Inflammatory macrophage treated with lipopolysaccharide for 4 hours (primary cell): ENCODE results near the gene RIOX2.

Experiments
- DNase-seq: peaks from one replicate; pipeline ENCODE4 v3.0.0-alpha.2; 2020

The RIOX2 gene

DNA sequence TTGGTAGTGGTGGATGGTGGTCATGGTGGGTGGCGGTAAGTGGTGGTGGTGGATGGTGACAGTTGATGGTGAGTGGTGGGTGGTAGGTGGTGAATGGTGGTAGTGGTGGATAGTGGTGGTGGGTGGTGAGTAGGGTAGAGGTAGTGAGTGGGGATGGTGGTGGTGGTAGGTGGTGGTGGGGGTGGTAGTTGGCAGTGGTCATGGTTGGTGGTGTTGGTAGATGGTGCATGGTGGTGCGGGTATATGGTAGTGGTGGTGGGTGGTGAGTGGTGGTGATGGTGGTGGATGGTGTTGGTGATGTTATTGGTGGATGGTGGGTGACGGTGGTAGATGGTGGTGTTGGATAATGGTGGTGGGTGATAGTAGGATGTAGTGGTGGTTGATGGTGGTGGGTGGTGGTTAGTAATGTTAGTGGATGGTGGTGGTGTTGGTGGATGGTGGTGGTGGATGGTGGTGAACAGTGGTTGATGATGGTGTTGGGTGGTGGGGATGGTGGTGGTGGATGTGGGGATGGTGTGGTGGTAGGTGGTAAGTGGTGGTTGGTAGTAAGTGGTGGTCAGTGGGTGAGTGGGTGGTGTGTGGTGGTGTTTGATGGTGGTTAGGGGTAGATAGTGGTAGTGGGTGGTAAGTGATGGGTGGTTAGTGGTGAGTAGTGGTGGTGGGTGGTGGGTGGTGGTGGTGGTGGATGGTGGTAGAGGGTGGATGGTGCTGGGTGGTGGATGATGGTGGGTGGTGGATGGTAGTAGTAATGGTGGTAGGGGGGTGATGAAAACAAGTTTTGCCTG, 16.7 kb upstream of the RIOX2 start:
- DNase-seq: no peak

DNA sequence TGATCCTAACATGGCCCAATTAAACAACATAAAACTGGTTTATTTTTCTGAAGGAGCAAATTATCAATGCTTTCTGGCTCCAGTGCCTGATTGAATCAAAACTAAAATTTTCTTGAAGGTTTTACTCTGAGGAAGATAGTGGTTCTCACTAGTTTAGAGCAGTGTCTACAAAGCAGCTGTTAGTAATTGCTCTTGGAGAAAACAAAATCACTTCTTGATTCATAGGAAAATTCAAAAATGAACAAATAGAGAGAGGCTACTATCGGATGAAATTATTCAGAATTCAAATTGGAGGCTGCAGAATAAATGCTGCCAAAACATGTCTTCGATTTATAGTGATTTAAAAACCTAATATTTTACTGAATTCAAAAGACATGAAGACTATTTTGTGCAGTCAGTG, 15.1 kb upstream of the RIOX2 start:
- DNase-seq: no peak

DNA sequence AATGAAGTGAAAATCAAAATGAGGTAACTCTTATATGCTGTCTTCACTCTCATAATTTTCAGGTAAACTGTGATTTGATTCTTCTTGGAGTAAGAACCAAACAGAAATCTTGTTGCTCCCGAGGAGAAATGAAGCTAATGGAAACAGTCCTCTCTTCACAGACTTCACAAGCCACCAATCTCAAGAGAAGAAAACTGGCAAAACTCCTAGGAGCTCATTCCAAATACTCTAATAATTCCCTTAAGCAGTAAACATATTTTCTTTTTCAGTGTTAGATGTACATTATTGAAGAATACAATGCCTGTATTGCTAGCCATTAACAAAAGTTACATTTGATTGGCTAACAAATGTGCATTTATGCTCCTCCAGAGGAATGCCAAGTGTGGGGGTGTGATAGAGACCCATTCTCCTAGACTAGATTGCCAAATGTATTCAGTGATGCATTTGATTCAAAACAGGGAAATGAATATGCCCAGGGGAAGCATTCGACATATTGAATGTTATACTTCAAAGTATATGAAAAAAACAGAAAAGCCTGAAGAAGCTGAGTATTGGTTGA, 11.8 kb upstream of the RIOX2 start:
- DNase-seq: no peak

DNA sequence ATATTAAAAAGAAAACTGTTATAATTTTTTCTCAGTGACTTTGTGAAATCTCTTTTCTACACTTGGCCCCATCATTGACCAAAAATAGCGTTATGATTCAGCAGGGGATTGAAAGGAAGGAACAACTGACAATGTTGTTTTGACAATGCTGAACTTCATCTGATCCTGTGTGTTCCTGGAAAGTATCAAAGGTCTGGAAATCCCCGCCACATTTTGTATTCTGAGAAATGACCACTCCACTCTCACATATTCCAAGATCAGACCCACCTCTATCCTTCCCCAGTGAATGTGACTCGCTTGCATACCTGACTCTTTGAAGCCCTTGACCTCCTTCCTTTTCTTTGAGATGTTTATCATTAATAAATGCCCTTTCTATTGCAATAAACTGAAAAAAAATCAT, 9.7 kb upstream of the RIOX2 start:
- DNase-seq: peak; percentile 10

DNA sequence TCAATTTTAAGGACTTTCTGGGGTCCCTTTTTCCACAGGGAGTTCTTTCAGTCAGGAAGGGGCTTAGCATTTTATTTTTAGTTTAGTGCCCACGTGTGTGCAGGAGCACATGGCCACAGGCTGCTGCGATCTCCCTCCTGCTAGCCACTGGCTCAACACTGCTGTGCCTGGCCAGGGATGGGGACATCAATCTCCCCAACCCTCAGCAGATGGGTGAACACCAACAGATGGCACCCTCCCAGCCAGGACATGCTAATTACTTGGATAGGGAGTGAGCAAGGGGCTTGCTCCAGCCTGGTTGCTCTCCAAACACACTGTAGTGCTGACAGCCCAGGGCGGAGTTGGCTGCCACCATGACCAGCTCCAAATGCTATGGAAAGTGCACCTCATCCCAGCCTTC, 7.4 kb upstream of the RIOX2 start:
- DNase-seq: no peak

DNA sequence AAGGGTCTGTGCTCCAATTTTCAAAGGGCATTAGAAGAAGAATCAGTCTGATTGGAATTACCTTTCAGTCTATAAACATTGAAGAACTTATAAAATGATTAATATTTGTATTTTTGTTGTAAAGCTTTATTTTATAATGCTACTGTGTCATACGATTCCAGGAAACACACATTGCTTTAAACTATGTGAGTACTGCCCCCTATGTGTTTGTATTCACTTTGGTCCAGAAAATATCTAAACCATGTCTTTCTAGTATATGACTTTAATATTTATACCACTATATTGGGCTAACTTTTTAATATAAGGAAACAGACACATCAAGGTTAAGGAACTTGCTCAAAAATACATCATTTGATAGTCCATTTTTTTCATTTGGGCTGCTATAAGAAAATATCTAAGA, 3.2 kb upstream of the RIOX2 start:
- no peak for DNase-seq

DNA sequence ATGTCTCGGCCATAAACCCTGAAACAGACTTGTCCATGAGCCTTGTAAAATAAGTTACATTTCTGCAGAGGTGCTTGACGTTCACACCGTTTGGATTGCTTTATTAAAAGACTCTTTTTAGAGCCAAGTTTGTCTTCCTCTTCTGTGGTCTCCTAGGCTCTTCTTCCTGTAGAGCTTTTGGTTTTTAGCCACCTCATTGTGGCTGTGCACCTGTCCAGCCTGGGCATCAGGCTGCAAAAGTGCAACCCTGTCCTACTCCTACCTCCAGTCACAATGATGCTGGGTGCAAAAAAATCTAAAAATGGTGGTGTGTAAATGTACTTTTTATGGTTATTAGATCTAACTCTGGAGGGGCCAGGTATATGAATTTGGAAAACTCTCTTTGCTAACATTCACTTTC, 2.8 kb upstream of the RIOX2 start:
- no peak for DNase-seq

DNA sequence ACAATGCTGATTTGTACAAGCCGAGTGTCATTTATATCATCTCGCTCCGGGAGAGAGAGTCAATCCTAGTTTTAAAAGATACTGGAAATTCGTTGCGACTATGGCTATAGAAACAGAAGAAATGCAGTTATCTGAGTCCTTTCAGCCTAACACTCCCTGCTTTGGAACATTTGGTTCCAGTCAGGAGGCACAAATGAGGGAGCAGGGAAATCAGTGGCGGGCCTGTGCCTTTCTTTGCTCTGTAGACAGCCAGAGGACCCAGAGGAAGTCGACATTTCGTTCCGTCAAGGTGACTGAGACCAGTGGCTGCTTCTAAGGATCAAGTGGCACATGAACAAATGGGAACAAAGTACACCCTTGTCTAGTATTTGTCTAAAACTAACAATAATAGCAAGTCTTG, 745 bp upstream of the RIOX2 start:
- DNase-seq: no peak

DNA sequence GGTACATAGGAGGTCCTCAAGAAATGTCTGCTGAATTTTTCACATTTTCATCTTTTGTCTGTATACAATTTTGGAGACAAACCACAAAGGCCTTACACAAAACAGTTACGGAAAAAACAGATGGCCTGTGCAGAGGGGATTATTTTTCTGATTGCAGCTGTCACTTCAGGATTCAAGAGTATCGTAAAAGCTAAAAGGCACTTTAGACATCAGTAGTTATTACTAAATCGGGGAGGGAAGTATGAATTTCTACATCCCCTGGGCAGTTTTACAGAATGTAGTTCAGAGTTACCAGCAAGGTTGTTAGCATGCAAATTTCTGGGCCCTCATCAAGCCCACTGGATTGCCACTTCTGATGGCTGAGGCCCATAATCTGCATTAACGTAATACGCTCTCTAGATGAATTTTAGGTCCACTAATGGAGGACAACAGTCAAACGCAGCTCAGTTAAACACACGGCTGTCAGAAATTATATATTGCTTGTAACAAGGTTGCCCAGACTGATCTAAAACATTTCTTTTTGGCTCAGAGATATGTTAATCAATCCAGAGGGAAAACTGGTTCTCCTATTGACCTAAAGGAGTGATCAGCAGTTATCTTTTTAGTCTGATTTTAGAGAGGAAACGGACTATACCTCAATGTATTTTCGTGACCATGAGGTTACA, 1.1 kb downstream of the RIOX2 start:
- no peak for DNase-seq

DNA sequence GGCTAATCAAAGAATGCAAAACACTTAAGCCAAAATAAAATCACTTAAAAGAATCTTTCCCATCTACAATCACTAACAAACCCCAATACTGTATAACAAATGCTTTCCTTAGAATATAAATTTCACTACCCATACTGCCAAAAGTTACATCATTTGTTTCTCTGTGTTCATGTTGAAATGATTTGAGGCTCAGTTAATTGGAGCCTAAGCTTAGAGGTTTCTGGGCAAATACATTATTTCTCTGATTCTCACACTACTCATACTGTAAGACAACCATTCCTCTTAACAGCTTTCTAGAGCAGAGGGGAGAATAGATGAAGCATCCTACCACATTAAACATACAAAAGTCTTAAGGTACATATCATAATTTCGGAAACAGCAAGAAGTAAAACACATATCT, 2.1 kb downstream of the RIOX2 start:
- no peak for DNase-seq

DNA sequence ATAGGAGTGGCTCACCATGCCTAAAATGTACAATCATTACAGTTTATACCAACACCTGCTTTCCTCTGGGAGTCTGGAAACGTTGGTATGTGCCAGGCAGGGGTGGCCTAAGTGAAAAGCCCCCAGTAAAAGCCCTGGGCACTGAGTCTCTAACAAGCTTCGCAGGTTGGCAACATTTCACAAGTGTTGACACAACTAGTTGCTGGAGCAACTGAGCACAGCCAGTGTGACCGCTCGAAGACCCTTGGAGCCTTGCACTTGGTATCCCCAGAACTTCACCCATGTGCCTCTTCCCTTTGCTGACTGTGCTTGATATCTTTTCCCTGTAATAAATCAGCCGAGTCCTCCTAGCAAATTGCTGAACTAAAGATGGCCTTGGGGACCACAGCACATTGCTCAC, 2.7 kb downstream of the RIOX2 start:
- DNase-seq: no peak

DNA sequence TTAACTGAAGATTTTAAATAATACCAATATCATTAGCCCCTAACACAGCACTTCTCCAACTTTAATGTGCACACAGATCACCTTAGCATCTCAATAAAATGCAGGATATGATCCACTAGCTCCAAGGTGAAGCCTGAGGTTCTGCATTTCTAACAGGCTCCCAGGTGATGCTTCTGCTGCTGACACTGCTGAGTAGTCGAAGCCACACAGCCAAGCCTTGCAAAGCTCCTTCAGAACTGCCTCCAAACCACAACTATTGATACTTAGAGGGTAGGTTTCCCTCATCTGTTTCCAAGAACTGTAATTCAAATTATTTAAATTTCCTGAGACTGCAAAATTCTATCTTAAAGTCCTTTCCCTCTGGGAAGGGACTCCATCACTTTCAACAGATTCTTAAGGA, 3.9 kb downstream of the RIOX2 start:
- DNase-seq: no peak

DNA sequence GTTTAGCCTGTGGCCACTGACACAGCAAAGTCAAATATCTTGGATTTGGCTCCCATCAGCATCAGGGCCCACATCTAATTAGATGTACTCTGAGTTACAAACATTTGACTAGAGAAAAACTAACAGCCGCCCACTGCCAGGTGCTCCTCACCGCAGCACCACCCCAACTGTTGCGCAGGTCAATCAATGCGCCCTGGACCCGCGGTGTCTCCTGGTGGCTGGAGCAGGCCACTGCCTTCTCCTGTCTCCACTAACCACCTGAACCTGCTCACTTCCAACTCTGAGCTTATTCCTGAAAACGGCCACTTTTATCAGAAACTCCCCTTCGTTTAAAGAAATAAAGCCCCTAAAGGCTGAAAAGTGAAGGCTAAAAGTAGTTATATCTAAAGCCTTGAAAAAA, 4.3 kb downstream of the RIOX2 start:
- no peak for DNase-seq

DNA sequence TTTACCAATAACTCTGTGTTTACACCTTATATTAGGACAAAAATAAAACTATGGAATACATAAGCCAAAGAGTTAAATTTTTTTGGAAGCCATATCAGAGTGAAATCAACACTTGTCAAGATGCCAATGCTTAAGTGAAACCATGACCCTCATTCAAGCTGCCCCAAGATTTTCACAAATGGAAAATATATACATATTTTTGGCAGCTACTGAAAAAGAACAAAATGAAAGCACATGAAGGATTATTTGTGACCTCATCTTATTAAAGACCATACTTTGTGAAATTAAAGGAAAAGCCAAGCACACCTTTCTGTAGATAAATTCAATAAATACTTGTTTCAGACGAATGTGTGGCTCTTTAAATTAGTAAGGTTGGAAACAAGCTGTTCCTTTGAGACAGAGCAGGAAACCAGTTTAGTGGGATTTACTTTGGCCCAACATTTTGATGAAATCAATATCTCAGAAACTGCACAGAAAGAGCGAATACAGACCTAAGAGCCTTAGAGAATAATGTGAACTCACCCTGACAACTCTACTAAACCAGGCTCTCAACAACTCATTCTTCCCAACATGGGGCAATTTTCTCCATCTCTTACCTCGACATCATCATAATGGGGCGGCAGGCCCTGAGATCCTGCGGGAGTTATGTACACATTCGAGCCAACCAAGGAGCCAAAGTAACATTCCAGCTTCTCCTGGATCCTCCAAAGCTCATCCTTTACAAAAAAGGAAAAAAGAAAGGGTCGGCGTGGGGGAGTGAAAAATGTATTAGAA, 11.1 kb downstream of the RIOX2 start:
- no peak for DNase-seq

DNA sequence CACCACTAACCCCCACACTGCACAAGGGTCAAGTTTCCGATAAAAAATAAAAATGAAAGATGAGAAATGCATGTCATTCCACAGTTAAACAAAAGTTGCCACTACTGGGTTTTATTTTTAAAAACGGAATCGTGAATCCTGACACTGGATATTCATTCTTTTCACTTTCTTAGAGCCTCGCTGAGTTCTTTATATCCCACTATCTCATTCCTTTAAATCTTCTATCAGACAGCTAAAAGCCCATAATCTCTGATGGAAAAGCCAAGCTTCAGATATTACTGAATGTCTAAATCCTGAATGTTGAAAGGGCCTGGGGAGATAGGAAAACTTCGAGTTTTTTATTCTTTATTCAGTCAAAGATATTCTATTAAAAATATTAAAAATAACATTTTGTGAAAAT, 11.7 kb downstream of the RIOX2 start:
- DNase-seq: no peak

DNA sequence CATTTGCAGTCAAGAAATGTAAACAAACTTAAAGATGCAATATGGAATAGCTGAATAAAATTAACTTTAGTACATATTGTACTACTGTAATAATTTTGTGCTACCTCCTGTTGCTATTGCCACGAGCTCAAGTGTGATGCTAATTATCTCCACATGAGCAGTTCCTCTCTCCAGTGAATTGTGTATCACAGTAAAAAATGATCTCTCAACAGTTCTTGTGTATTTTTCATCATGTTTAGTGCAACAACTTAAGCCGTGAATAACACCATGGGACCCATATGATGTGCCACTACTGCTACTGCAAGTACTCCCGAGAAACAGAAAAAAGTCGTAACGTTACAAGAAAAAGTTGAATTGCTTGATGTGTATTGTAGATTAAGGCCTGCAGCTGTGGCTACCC, 12.4 kb downstream of the RIOX2 start:
- no peak for DNase-seq

DNA sequence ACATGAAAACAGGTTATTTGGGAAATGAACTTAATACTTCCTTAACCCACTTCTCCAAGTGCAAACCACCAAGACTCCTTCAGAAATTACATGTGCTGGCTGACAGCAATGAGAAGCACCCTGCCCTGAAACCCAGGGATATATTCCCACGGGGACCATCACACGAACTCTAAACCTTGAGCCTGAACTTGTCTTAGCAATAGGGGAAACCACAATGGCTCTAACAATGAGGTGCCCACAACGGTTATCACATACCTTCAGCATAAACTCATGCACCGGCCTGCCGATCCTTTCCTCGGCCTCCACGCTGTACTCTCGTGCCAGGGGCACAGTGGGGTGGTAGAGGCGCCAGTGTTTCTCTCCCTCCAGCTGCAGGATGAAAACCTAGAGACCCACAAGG, 13.4 kb downstream of the RIOX2 start:
- DNase-seq: no peak

DNA sequence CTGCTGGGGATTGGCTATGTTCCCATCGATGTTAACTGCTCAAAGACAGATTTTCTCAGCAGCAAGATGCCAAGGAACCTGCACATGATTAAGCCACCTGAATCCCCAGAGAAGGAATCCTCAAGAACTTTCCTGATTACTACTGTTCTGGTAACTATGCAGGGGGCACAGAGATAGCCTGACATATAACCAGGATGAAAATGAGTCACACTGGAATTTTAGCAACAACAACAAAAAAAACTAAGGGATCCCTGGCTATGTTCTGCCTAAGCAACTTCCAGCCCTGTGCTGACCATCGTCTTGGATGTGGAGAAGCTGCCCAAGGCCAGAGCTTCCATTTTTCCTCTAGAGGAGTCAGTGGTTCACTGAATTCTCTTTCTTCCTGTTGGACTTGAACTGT, 13.8 kb downstream of the RIOX2 start:
- DNase-seq: no peak

DNA sequence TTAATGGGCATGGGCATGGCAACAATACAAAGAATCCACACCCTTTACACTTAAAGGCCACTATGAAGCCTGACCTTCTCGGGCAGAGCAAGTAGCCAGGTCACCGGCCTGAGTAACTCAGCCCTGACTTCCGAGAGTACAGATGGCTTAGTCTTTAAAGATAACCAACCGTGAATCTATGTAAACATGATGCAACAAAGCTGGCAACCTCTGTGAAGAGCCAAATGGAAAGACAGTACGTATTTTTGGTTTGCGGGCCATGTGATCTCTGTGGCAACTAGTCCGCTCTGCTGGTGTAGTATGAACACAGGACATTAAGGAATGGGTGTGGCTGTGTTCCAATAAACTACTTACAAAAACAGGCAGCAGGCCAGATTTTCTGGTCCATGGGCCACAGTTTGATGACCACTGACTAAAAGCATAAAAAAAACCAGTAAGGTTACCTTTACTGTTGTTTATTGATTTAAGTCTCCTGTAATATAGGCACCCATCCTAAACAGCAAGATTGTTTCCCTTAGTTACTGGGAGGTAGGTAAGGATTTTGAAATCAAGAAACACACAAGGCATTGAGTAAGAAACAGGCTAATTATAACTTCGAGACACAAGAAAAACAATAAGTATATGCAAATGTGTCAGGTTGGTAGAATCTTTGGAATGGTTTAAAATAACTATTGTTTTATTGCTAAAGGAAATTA, 14.5 kb downstream of the RIOX2 start:
- peak; percentile 20 for DNase-seq

DNA sequence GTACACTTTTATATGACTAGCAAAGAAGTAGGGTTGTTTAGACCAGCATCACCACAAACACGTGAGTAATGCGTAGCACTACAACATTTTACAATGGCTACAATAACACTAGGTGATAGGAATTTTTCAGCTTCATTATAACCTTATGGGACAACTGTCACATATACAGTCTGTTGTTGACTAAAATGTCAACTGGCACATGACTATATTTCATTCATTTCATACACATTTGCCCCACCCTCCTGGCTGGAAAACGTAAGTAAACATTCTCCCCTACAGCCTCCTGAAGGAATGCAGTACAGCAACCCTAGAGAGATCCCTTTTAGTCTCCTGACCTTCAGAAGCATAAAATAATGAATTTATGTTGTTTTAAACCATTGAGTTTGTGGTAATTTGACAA, 16.2 kb downstream of the RIOX2 start:
- no peak for DNase-seq

DNA sequence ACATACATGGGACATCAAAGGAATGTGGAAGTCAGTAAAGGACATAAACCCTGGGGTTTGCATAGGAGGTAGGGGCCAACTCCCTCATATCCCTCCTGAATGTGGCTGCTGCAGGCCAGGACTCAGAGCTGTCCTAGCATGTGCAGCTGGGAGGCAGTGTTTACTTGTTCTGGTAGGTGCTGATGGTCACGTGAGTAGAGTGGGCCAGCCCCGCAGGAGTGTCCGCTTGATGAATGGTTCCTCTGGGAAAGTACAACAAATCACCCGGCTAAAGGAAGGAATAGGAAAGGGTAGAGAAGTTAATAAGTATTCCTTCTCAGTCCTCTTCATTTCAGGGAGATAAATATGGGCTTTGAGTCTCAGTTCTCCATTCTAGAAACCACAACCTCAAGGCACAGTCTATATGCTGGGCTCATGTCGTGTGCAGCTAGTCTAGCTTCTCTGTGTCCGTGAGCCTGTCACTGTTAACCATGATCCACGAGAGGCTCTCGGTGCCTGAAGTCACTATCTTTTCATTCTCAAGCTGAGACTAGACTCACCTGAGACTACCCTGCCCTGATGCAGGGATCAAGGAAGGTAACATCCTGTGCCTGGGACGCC, 17.9 kb downstream of the RIOX2 start:
- peak; percentile 32 for DNase-seq

DNA sequence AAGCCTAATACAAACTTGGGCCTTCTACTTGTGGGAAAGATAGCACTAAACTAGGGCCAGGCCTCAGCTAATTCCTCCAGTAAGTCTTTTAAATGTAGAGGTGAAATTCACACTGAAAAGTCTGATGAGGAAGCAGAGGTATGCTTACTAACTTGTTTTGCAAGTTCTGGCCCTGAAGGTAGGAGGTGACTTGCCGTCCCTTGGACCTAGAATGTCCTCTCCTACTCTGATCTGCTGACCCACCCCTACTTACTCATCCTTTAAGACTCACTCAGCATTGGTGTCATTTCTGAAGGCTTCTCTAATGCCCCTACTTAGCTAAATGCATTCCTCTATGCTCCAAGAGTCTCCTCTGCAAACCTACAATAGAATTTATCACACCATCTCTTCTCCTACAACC, 19.4 kb downstream of the RIOX2 start:
- DNase-seq: peak; percentile 14

DNA sequence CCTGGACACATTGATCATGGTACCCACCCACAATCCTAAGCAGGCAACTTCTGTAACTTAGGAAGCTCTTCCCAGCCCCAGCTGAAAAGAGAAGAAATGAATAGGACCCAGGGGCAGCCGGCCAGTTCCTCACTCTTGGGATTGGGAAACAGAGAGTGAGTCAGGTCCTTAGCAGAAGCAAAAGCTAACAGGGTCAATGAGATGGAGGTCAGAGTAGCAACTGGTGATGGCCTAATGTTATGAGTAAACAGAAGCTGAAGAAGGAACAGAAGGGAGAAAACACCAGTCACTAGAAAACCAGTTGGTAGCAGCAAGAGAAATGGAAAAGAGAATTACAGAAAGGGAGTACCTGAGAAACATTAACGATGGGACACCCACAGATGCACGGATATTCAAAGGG, 20.0 kb downstream of the RIOX2 start:
- DNase-seq: peak; percentile 91
